DMS79 treated with DMSO at 0.1 percent for 48 hours (cell line): ENCODE measurements around the gene APBB1.
A peak's percentile ranks its signal among the peaks of the same experiment; 100 is the strongest.

Experiments used
- DNase-seq: peaks from one replicate; lab custom pipeline; 2025; lab: John Stamatoyannopoulos, UW

APBB1 gene

GRCh38 chr11:6391537-6392134 lies 27.3 kb downstream of the APBB1 start:
- no peak for DNase-seq

DNA sequence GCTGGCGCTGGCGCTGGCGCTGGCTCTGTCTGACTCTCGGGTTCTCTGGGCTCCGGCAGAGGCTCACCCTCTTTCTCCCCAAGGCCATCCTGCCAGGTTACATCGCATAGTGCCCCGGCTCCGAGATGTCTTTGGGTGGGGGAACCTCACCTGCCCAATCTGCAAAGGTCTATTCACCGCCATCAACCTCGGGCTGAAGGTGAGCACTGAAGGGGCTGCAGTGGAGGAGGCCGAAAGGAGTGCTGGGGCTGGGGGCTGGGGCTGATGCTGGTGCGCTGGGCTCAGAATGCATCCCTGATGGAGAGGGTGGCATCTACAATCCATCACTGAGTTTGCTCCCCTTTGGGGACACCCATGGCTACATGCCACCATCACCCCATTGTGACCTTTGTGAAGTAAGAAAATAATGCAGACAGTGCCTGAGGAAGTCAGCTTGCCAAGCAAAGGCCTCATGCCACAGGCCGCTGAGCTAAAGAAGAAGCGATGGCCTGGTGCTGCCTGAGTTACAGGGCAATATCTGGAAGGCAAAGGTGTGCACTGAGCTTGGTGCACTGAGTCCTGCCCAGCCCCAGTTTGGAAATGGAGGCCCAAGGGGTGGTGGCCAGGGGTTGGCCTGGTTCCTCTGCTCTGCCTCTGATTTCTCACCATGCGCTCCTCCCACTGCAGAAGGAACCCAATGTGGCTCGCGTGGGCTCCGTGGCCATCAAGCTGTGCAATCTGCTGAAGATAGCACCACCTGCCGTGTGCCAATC lies 28.0 kb downstream of the APBB1 start:
- DNase-seq: no peak

DNA sequence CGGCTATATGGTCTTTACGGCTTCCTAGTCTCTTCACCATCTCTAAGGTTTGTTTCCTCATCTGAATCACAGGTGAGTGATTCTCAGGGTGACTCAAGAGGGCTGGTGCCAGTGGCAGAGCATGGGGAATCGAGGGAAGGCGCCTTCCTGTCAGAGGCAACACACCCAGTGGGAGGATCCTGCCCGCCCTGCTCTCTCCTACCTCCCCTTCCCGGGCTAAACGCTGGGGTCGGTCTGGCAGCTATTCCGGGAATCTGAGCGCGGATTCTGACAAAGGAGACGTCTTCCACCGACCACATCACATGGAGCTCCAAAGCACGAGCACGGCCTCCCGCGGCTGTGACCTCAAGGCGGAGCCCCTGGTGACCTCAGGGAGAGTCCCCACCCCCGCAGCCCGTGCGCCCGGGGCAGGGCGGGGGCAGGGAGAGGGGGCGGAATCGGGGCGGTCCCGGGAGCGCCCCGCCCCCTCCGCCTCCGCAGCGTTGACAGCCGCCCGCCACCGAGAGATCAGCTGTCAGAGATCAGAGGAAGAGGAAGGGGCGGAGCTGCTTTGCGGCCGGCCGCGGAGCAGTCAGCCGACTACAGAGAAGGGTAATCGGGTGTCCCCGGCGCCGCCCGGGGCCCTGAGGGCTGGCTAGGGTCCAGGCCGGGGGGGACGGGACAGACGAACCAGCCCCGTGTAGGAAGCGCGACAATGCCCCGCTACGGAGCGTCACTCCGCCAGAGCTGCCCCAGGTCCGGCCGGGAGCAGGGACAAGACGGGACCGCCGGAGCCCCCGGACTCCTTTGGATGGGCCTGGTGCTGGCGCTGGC lies 28.8 kb downstream of the APBB1 start, which contains the start of gene SMPD1:
SMPD1 (plus strand) TSS at position 570 of the 813 bp plus-strand sequence; CDS start at position 695, 125 bp downstream.
- DNase-seq: peak; percentile 93

DNA sequence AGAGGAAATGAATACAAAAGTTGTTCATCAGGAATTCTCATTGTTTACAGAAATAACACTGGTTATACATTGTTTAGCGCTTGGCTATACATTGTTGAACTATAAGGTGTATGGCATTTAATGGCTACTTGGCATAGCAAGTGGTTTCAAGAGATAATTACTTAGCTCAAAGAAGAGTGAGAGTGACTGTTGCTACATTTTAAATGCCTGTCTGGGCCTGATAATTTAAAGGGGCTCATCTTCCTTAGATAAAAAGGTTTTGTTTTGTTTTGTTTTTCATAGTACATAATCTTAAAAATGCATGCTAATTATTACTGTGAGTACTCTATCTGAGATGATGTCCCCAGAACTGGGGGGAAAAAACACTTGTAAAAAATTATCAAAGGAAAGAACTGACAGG lies 30.1 kb downstream of the APBB1 start:
- no peak for DNase-seq

- DNase-seq: no peak
Observed at GRCh38 chr11:6387811-6388599, 30.9 kb downstream of the APBB1 start.

- no peak for DNase-seq
Observed at GRCh38 chr11:6385046-6385777, 33.7 kb downstream of the APBB1 start.

- DNase-seq: no peak
Observed at GRCh38 chr11:6378640-6378989, 40.3 kb downstream of the APBB1 start.

DNA sequence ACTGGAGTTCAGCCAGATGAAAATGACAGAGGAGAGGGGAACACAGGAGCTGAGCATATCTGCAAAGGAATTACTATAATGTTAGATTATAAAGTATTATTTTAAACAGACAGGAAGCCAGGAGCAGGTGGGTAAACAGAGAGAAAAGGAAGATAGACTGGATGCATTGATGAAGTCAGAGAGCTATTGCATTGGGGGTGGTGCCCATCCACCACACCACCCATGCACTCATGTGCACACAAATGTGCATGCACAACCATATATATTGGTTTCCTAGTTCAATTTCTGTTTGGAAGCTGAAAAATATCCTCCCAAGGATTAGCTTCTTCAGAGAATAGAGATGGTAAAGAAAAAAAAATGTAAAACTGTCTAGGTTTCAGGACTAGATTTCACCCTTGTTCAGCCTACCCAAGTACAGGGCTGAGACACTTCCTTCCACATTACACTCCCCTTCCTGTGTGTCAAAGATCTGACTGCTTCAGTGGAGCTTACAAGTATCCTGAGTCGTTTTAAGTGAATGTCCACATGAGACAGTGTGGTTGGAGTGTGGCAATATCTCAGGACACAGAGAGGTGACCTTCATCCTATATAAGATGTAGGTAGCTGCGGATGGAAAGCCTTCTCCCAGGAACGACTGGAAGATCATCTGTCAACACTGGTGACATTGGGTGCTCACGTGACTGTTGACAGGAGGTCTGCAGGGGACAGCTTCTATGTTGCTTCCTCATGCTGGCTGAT lies 40.8 kb downstream of the APBB1 start:
- no peak for DNase-seq

DNA sequence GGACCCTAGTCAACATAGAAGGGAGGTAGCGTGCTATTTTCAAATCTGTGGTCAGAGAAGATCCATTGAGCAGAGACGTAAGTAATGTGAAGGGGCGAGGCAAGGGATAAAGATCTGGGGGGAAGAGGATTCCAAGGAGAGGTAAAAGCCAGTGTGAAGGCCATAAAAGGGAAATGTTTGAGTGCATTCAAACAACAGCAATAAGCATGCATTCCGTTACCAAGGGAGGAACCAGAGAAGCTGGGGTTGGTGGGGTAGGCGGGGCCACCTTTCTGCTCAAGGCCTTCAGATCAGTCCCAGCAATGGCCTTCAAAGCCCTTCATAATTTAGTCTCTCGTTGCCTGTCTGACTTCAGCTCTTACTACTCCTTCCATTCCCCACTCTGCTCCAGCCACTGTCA lies 47.1 kb downstream of the APBB1 start:
- no peak for DNase-seq

- no peak for DNase-seq
Observed at GRCh38 chr11:6365659-6366058, 53.2 kb downstream of the APBB1 start.

- DNase-seq: peak; percentile 5
Observed at GRCh38 chr11:6362873-6363678, 55.8 kb downstream of the APBB1 start.

DNA sequence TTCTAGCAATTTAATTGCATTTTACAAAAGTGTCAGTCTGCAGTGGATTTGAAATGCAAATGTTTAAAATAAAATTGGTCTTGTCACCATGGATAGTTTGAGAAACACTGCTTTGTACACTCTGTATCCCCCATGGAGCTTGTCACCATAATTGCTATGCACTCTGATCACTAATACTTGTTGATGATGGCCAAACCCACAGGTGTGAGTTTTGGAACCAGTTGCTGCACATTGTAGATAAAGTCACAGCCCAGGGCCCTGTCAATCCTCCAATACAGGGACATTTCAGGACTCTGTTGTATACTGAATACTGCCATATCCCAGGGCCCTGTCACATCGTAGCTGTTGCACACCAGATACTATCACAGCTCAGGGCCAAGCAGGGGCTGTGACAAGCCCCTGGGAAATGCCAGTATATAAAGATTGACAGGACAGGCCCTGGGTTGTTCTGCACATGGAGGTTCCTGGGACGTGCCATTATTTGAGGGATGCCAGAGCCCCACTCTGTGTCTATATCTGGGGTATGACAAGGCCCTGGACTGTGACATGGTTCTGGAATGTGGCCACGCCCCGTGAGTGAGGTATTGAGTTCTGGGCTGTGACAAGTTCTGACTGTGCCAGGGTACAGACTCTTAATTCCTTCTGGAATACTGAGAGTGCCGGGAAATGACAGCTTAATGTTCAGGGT lies 56.6 kb downstream of the APBB1 start:
- no peak for DNase-seq

GRCh38 chr11:6360183-6360582 lies 58.7 kb downstream of the APBB1 start:
- no peak for DNase-seq

DNA sequence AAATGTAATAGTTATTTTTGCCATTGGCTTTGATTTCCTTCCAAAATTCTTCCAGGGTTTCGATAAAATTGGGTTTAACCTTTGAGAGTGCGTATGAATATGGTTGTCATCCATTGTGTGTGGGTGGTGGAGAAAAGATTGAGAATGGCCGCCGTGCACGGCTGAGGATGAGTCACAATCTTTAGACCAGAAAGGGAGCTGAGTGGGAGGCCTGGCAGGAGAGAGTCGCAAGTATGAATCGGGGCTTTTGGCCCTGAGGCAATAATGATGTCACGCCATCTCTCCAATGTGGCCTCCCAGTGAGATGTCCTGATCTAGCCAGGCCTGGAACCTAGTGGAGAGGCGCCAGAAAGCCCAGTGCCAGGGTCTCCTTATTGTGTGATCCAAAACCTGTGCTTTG lies 61.7 kb downstream of the APBB1 start:
- no peak for DNase-seq

- no peak for DNase-seq
Observed at GRCh38 chr11:6356503-6357055, 62.3 kb downstream of the APBB1 start.

- no peak for DNase-seq
Observed at GRCh38 chr11:6354651-6355485, 64.0 kb downstream of the APBB1 start.

DNA sequence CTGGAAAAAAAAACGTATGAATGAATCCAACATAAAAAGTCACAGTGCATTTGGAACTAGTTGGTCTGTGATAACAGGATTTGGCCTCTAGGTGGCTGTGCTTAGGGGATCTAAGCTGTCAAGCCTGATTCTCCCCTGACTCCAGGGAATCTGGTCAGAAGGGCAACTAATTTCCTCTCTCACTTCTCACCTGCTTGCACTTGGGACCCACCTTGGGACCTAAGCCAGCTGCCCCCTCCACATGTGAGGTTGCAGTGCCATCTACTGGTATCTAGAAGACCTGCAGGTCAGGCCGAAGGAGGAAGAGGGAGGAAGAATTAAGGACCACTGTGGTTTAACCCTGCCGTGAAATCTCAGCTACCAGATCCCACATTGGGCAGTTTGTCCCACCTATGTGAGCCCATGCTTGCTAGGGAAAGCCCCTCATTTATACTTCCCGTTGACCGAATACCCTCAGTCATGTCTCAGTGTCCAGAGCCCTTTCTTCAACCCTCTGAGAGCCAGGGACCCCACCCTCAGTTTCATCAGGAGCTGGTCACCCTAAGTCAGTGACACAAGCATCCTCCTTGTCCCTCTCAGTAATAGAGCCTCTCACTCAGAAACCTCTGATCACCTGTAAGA lies 65.4 kb downstream of the APBB1 start:
- peak; percentile 61 for DNase-seq
